HG03095 (cell line): ENCODE measurements around the gene PIP4K2A.

Experiments
- ATAC-seq: cut with Tn5 transposase; IDR thresholded peaks from one replicate; pipeline ENCODE4 v1.9.1; 2021; ENCODE audit warnings: moderate library complexity; ENCODE audit not compliant: unreplicated experiment

PIP4K2A gene

GRCh38 chr10:22643116-22643515, 71.3 kb downstream of the PIP4K2A start:
- ATAC-seq = no peak

DNA sequence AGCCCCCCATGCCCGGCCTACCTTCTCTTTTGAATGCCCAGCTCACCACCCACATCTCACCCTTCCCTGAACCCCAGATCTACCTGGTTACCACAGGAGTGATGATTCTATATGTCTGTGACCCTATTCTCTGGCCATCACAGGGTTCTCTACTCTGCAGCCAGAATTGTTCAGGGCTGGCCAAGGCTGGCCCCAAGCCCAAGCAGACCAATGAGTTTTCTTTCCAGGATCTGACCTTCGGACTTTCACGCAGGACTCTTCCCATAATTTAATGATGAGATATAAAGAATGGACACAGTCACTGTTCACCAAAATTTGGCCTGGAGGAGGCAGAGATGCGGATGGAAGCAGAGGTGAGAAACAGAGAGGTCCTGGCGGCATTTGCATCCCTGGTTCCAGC, 72.6 kb downstream of the PIP4K2A start:
- ATAC-seq = no peak

GRCh38 chr10:22640359-22640758, 74.0 kb downstream of the PIP4K2A start:
- ATAC-seq = no peak

GRCh38 chr10:22638863-22639262, 75.5 kb downstream of the PIP4K2A start:
- ATAC-seq = no peak

DNA sequence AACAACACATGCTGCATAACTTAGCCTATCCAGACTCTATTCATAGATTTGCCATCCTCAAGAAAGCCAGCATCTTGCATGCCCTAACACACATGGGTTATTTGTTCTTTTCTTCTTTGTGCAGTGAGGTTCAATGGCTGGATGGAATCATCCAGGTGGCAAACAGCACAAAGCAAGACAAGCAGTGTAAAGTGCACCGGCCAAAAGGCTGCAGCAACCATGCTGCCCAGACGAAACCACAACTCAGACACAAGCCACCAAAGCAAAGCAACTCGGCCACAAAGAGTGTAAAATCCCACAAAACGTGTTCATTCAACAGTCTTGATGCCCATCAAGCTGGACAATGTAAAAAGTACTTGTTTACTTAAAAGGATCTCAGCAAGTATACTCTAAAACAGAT, 76.9 kb downstream of the PIP4K2A start:
- ATAC-seq = no peak

DNA sequence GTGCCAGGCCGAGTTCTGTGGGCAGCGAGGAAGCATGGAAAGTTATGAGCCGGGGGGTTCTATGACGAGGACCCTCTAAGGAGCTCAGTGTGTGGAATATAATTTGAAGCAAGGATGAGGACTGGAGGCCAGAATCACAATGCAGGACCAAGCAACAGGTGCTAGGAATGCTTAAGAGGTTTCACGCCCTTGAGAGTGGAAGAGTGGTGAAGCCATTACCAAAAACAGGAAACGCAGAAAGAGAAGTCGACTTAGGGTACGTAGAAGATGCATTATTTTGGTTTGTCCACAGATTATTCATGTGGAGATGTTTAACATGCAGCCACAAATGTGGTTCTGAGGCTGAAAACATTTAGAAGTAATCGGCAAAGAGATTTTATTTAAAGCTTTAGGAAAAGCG, 78.7 kb downstream of the PIP4K2A start:
- ATAC-seq = no peak

- ATAC-seq = no peak
These were observed 79.5 kb downstream of the PIP4K2A start for GRCh38 chr10:22634606-22635459.

DNA sequence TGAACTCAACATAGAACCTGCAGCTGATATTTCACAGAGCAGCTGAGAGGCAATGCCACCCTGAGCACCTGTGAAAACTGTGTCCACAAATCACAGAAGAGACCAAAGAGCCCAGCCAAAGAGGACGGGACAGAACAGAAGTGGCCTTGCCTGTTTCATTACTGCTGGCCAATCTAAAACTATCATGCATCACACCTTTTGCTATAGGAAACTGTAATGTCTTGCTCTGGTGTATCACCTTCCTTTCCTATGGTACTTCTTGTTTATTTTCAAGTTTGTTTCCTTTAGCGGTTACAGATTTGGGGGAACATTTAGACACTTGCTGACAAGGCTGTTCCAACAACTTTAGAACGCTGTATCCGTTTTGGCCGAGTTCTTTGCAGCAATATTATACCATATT, 80.3 kb downstream of the PIP4K2A start:
- no peak for ATAC-seq

GRCh38 chr10:22633528-22633927, 80.8 kb downstream of the PIP4K2A start:
- no peak for ATAC-seq

GRCh38 chr10:22633106-22633505, 81.3 kb downstream of the PIP4K2A start:
- no peak for ATAC-seq

DNA sequence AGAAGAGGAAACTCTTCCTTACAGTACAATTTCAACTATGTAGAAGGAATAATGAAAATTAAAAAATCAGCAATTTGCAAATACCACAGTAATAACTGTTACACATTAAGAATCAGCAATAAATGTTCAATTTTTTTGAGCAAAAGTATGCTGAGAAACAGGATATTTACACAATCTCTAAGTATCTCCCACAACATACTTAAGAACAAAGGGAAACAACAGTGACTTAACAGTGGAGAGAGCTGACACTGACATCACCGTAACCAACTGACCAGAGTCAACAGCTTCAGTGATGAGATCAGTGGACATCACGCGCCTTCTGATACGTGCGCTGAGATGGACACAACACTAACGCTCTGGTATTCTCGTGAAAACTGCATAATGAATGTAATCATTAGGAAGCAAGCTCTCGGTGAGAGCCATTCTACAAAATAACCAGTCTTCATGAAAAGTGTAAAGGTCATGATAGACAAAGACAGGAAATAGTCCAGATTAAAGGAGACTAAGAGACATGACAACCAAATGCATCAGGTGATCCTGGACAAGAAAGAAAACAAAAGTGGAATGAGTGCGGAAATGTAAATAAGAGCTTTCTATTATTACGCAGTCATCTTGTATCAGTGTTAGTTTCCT, 82.6 kb downstream of the PIP4K2A start:
- ATAC-seq = no peak

DNA sequence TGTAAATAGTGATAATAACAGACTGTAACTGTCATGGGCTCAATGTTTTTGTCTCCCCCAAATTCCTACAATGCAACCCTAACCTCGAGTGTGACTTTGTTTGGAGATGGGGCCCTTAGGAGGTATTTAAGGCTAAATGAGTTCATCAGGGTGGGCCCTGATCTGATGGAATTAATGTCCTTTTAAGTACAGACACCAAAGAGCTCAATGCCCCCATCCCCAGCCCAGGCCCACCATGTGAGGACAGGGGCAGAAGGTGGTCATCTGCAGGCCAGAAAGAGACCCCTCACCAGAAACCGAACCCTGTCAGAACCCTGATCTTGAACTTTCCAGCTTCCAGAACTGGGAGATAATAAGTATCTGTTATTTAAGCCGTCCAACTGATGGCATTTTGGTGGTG, 83.2 kb downstream of the PIP4K2A start:
- ATAC-seq = no peak

DNA sequence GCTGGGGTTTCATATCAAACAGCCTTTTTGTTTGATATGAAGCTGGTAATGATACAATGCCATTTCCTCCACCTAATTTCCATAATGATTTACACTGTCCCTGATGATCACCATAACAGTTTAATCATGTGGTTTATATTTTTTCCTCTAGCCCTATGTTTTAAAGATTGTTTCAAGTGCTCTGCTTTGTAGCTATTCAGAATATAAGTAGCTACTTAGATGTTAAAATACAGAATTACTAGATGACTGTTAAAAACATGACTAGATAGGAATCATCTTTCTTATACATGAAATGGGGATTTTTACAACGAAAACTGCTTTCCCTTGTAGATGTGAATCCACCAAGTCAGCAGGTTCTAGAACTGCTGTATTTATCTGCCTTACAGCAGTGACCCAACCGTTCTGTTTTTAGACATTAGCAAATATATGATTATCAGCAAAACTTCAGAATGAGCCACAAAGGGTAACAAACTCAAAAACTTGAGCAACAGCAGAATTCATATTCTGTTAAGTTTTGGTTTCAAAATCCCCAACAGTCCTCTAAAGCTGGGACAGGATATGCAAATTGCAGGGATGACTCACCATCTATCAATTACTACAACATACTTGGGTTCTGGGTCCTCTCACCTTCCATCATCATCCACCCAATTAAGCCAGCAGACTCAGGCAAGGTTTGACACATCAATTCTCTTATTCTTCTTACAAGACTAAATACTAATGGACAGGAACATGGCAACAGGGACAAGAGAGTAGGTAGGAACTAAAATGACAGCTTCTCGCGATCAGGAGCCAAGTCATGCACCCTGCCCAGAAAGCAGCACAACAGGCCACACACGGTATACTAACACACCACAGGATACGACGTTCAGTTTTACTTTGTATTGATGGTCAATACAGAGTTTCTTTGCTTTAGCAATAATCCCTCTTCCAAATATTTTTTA, 83.9 kb downstream of the PIP4K2A start:
- peak; percentile 78 for ATAC-seq

DNA sequence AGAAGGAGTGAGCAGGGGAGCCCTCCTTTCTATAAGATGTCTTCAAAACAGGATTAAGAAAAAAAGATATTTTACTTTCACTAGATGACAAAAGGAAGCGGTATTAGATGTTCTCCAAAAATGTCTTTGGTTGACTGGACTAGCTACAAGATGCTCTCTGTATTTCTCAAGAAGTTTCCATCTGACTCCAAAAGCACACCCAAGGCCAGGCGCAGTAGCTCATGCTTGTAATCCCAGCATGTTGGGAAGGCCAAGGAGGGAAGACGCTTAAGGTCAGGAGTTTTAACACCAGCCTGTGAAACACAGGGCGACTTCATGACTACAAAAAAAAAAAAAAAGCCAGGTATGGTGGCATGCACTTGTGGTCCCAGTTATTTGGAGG, 84.5 kb downstream of the PIP4K2A start:
- no peak for ATAC-seq

DNA sequence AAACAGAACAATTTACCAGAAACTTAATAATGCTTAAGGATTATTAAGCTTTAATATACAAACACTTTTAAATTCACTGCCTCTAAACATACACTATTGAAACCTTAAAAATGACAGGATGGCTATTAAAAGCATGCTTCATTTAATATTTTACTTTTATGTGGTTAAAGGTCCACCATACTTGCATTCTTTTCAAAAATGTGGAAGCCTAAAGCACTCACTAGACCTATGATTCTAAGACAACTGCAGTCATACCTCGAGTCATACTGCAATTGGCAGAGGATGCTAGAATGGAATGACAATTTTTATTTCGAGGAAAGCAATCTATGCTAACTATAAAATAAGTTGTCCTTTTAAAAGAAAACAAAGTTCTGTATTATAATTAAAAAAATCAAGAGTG, 85.3 kb downstream of the PIP4K2A start:
- no peak for ATAC-seq

DNA sequence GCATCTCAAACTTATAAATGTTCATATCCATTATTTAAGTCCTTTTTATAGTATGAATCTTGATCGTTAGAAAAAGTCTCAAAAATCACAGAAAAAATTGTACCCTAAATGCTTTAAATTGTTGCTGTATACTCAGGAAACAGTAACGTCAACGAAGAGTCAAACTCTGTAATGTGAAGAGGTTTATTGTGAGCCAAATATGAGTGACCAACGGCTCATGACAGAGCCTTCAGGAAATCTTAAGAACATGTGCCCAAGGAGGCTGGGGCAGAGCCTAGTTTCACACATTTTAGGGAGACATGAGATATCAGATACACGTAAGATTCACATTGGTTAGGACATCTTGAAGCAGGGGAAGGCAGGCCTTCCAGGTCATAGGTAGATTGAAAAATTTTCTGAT, 86.1 kb downstream of the PIP4K2A start:
- no peak for ATAC-seq

DNA sequence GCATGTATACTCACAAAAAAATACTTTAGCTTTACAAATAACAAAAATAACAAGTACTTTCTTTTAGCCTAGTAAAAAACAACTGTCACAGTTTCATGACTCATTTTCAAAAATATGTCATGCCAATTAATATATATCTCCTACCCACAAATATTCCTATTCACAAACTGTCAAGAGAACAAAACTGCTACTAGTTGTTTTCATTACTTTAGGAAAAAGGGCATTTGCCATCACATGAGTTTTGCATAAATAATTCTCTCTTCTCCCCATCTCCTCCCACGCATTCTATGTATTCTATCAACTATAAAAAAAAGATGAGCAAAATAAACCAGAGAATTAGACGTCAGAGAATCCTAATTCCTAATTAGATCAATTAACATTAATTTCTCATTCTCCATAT, 87.6 kb downstream of the PIP4K2A start:
- ATAC-seq = no peak

DNA sequence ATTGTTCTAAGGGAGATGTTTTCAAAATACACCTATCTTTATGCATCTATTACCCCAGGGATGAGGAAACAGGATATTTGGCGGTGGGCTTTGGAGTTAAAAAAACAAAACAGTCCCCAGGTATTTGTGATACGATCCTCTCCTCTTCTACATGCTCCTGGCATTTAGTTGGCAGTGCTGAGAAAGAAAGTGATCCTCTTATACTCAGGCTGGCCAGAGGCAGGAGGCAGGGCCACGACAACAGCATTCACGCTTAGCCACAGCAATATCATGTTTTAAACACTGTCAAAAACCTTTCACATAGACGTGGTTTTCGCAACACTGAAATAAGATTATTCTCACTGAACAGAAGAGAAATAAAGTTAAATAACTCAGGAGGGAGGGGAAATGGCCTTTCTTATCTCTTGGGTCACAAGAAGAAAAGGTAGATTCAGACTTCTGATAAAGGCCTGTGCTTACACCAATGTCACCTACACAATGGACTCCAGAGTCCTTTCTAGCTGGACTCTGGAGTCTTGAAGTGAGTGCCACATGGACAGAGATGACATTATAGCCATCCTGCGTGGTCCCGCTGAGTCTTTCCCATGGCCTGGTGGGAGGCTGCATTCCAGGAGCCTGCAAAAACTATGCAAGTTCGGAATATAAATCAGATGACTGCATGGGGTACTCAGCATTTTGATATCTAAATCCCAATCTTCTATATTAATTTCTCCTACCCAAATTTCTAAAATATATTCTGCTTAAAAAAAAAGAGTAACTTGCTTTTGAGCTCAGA, 88.7 kb downstream of the PIP4K2A start:
- ATAC-seq = no peak

GRCh38 chr10:22624287-22624738, 90.1 kb downstream of the PIP4K2A start:
- no peak for ATAC-seq

- no peak for ATAC-seq
These were observed 90.6 kb downstream of the PIP4K2A start for GRCh38 chr10:22623633-22624253.
